Femur (tissue), 1 donor: ENCODE data around the gene AGR3.

Experiments used
- DNase-seq: peaks from one replicate; pipeline ENCODE4 v3.0.0-alpha.2; 2017

The AGR3 gene

DNA sequence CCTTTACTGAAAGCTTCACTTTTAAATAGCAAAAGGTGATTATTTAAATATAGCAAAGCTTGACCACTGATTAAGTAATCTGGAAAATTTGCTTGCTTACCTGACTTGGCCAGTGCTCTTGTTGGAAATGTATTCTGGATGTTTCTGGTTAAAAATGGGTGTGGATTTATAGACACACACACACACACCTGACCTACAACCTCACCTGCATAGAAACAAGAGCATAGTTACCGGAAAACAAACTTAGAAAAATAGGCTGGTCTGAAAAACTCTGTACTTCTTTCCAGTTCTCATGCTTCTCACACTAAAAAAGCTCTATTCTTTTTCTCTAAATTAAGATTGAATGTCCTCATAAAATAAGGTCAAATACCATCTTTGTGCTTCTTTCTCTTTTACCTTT, at the start of gene AGR3:
TSS of gene AGR3 (minus strand) at position 140 of the 400 bp plus-strand sequence. CDS start 3,365 bp downstream, outside the sequence.
- no peak for DNase-seq

GRCh38 chr7:16930946-16931345, 49.2 kb upstream of the AGR3 start:
- no peak for DNase-seq

- no peak for DNase-seq
Observed at GRCh38 chr7:16929146-16929762, 47.5 kb upstream of the AGR3 start.

DNA sequence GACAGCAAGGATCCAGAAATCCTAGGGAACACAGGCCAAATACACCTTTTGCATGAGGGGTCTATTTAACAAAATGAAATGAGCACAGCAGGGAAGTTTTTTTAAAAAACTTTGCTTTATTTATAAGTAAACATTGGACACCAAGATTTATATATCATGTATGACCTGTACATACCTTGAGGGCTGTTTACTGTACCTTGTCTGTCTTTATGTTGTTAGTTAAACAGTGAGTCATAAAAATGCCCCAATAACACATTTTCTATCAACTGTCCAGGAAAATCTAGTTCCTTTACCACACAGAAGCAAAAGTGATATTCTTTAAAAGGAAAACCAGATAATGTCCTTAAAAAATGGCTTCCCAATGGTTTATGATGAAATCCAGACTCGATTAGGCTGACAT, 45.1 kb upstream of the AGR3 start:
- DNase-seq: no peak

- DNase-seq: no peak
Observed at GRCh38 chr7:16926283-16926682, 44.5 kb upstream of the AGR3 start.

DNA sequence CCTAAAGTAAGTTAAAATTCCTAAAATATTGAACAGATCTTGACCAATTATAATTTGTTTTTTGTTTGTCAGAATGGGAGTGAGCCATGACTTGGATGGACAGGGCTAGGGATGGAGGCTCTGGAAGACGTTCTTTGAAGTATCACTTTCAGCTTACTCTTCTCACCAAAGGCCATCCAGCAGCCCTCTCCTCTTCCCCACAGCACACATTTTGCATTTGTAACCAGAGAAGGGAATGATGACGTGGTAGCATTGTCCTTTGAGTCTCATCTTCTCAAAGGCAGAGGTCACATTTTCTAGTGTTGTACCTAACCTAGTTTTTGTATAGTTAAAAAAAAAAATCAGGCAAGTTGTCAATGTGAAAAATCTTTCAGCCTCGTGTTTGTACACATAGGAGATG, 43.8 kb upstream of the AGR3 start:
- no peak for DNase-seq

DNA sequence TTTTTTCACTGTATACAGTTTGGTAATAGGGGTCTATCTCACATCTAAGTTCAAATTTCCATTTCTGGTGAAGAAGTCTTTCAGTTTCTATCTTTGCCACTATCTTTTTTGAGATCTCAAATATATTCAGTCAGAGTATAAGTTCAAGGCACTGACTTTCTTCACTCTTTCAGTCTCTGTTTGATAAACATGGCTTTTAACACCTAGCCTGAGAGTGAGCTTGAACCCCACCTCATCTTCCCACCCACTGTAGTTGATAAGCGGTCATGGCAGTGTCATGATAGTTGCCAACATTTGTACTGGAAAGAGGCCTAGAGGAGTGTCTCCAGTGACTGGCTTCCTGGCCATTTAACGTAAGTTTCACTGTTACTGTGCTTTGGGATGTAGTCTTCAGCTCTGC, 41.2 kb upstream of the AGR3 start:
- DNase-seq: no peak

- DNase-seq: no peak
Observed at GRCh38 chr7:16921644-16922257, 40.0 kb upstream of the AGR3 start.

DNA sequence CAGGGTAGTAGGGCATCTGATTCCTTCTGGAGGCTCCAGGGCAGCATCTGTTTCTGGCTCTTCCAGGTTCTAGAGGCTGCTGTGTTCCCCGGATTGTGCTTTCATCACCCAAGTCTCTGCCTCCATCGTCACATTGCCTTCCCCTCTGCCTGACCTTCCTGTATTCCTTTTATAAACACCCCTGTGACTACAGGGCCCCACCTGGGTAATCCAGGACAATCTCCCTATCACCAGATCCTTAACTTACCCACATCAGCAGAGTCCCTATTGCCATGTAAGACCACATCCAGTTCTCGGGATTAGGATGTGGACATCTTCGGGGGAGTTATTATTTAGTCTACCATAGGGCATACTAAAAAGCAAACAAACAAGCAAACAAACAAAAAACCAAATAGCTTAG, 39.4 kb upstream of the AGR3 start:
- no peak for DNase-seq

- no peak for DNase-seq
Observed at GRCh38 chr7:16919440-16919839, 37.7 kb upstream of the AGR3 start.

DNA sequence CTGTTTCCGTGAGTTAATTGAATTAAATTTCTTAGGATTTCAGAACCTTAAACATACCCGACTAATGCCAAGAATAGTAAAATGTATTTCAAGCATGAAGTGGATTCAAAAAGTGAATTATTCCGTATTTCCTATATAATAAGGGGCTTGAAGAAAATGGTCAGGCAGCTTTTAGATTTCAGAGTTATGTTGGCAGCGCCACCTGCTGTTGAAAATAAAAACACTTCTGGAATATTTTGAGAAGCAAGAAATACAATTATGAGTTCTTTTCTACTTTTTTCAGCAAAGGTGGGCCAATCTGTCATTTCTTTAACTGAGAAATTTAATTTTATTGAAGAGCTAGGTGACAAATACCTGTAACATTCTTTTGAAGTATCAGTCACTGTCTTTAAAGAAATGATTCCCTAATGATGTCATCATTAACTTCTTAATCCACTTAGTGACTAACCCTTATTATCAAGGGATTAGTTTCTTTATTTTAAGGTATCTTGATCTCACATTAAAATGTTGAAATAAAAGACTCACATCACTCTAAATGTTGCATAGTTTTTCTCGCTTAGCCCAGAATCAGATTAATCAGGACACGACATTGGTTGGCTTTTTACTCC, 36.6 kb upstream of the AGR3 start:
- DNase-seq: no peak

- DNase-seq: no peak
Observed at GRCh38 chr7:16916738-16917137, 35.0 kb upstream of the AGR3 start.

DNA sequence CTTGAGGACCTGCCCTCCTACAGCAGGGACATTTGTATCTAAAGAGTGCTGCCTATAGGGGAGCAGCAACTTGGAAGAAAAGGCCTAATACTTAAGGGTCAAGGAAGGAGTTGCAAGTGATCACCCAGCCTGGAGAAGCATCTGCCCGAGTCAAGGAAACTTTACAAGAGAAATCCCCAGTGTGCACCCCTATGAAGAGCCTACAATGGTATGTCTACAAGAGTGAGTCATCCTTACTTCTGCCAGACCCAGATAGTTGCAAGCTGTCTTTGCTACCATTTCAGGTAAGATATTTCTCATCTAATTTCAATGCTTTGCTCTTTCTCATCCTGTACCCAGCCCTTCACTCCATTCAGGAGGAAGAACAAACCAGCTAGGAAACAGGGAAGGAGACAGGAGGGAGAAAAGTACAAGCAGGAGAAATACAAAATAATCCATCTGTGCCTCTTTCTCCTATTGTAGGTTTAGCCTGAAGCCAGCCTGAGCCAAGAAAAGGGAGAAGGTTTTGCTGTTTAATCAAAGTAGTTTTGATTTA, 34.4 kb upstream of the AGR3 start:
- no peak for DNase-seq

GRCh38 chr7:16915405-16915804, 33.6 kb upstream of the AGR3 start:
- no peak for DNase-seq

DNA sequence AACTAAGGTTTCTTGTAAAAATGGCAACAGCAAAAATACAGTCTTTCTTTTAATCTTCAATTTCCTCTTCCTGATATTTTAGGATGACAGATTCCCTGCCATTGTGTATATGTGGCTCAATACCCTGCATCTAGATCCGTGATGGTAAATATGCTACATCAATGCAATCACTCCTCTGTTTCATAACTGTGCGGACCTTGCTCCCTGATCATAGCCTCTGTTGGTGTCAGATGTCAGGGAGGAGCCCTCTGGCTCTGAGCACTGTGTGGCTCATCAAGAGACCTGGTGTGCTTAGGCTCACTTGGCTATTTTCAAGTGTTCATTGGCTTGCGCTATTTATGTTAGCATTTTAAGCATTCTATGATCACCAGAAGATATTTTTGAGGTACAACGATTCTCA, 33.0 kb upstream of the AGR3 start:
- no peak for DNase-seq

DNA sequence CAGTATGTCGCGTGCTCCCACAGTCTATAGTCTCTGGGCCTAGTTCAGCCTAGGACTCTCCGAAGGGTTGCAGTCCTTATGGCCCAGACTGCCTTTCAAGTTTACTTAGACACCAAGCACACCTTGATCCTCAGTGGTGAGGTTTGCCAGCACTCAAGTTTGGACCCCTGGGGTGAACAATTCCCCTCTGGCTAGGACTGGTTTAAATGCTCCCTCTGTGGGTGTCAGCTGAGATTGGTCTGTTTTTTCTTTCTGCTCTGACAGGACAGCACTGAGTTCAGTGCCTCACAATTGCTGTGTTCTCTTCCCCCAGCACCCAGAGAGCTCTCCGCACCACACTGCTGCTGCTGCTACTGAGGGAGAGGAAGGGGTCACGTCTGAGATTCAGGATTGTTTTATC, 31.9 kb upstream of the AGR3 start:
- DNase-seq: no peak

DNA sequence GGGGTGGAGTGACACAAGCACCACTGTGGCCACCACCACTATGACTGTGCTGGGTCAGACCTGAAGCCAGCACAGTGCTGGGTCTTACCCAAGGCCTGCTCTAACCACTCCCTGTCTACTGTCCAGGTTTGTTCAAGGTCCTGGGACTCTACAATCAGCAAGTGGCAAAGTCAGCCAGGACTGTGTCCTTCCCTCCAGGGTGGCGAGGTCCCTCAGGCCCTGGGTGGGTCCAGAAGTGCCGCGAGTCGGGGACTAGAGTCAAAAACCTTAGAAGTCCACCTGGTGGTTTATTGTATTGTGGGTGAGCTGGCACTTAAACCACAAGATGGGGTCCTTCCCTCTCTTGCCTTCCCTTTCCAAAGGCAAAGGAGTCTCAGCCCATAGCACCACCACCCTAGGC, 30.8 kb upstream of the AGR3 start:
- no peak for DNase-seq

GRCh38 chr7:16908561-16908960, 26.8 kb upstream of the AGR3 start:
- no peak for DNase-seq

- no peak for DNase-seq
Observed at GRCh38 chr7:16905300-16906044, 23.7 kb upstream of the AGR3 start.

DNA sequence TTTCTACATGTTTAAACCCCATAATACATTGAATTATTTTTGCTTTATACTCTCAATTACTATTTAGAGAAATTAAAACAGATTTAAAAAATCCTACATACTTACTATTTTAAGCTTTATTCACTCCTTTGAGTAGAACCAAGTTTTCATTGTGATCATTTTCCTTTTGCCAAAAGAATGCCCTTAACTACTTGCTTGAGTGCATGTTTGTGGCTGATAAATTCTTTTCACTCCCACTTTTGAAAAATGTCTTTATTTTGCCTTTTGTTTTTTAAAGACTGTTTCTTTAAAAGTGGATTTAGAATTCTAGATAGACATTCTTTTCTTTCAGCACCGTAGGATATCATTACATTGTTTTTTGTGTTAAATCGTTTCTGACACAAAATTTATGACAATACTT, 22.3 kb upstream of the AGR3 start:
- no peak for DNase-seq

- no peak for DNase-seq
Observed at GRCh38 chr7:16900209-16900768, 18.5 kb upstream of the AGR3 start.

DNA sequence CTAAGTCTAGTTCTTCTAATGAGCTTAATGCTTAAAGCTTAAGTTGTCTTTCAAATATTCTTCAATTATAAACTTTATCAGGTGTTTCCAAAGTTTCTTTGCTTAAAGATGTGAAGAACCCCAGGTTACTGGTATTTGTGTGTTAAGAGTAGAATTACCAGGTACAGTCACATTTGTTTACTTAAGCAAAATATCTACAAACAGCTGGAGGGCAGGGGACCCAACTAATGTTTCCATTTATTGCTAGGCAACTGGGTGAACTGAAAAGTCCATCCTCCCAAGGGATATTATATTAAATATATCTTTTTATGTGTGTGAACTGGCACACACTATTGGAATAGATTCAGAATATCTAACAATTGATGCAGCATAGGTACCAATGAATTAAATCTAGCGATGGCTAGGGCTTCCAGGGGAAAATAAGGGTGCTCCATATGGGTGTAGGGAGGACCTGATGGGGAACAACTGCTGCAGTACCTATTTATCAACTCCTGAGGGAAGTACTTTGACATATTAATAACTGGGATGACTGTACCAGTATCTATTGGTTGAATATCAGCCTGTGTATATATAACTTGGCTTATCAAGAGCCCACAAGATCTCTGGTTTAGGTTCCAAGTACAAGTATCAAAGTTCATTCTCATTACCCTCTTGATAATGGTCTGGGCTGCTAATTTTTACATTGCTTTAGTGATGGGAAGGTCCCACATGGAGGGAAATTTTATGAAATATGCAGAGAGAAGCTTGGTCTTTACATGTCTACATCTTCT, 10.3 kb upstream of the AGR3 start:
- DNase-seq: no peak

GRCh38 chr7:16891338-16891737, 9.6 kb upstream of the AGR3 start:
- no peak for DNase-seq
